Measurements from ENCODE around the gene DNAAF5. TPM values are rescaled to one million over a fixed set of nuclear protein-coding genes. Genes with fewer than 3 reads are reported as not detected.
A peak's percentile ranks its signal among the peaks of the same experiment; 100 is the strongest.

The DNAAF5 gene
- total RNA-seq, 1 experiment from 2014 or later = 37.6 TPM

DNA sequence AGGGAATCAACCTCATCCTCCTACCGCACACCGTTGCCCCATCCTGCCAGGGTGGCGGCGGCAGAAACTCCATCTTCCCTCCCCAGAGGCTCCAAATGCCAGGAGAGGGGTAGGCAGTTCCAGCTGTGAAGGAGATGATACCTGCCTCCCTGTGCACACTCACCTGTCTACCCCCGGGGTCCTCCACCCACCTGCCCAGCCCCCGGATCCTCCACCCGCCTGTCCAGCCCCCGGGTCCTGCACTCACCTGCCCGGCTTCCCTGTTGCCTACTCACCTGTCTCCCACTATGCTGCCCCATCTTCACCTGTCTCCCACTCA, 13.4 kb upstream of the DNAAF5 start:
- no peaks in the 10 kb centered on the region for H3K27me3 Mint-ChIP-seq (ENCODE audit: insufficient read depth, unreplicated experiment)
- POLR2A ChIA-PET = no interaction called here
- H3K4me1 Mint-ChIP-seq (ENCODE audit: insufficient read depth, unreplicated experiment) = peaks cover 7% of the 10 kb centered on the region
- H3K4me3 Mint-ChIP-seq (ENCODE audit: unreplicated experiment) = no peak overlapping the region
- CTCF ChIA-PET = interaction anchor here (1.0 kb wide), 1 partner anchor 74 kb away, joined by 3 read pairs; no protein-coding TSS in a partner anchor
- no TSS peak for BruUV-seq (replicated peaks)
- peak overlapping the region; percentile 59 for H3K27ac Mint-ChIP-seq (ENCODE audit: low read depth, unreplicated experiment)
- intact Hi-C loops (cut with micrococcal nuclease) = no loop called here
- no peak for TF ChIP-seq CTCF (IDR thresholded peaks at IDR 0.05; ENCODE audit: unreplicated experiment)
- H3K9me3 Mint-ChIP-seq (ENCODE audit: unreplicated experiment) = no peaks in the 10 kb centered on the region
- DNase-seq (ENCODE audit: unreplicated experiment) = no peak
- peaks cover 6% of the 10 kb centered on the region for H3K36me3 Mint-ChIP-seq (ENCODE audit: insufficient read depth, unreplicated experiment)

DNA sequence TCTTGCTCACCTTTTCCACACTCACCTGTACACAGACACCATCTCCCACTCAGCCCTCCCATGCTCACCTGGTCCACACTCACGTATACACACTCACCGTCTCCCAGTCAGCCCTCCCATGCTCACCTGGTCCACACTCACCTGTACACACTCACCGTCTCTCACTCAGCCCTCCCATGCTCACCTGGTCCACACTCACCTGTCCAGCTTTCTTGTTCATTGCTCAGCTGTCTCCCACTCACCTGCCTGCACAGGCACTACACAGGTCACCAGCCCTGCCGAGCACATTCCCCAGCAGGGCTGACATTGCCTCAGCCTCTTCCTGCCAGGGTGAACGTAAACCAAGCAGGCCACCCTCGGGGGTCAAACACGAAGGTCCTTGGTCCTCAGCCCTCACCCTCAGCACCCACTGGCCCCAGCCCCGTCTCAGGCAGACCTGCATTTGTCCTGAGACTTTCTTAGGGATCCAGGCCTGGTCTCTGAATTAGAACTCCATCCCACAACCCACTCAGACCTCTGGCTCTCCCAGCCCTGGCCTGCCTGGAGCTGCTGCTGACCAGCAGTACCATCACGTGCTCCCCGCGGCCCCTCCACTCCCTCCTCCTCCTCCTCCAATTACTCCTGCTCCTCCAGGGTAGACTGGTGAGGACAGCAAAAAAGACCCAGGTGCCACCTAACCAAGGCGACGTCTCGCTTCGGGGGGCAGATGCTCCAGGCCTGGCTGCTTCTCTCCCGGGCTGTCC, 12.8 kb upstream of the DNAAF5 start:
- TF ChIP-seq CTCF (IDR thresholded peaks at IDR 0.05; ENCODE audit: unreplicated experiment) = no peak
- no peaks in the 10 kb centered on the region for H3K9me3 Mint-ChIP-seq (ENCODE audit: unreplicated experiment)
- peaks cover 10% of the 10 kb centered on the region for H3K36me3 Mint-ChIP-seq (ENCODE audit: insufficient read depth, unreplicated experiment)
- no TSS peak for BruUV-seq (replicated peaks)
- H3K27me3 Mint-ChIP-seq (ENCODE audit: insufficient read depth, unreplicated experiment) = no peaks in the 10 kb centered on the region
- intact Hi-C loops (cut with micrococcal nuclease) = no loop called here
- H3K4me3 Mint-ChIP-seq (ENCODE audit: unreplicated experiment) = no peak overlapping the region
- no peak for DNase-seq (ENCODE audit: unreplicated experiment)
- peaks cover 7% of the 10 kb centered on the region for H3K4me1 Mint-ChIP-seq (ENCODE audit: insufficient read depth, unreplicated experiment)
- H3K27ac Mint-ChIP-seq (ENCODE audit: low read depth, unreplicated experiment) = peak overlapping the region; percentile 59
- ChIA-PET POLR2A (no interaction called here), CTCF (interaction anchor here (1.0 kb wide), 1 partner anchor 73 kb away, joined by 3 read pairs; no protein-coding TSS in a partner anchor)

DNA sequence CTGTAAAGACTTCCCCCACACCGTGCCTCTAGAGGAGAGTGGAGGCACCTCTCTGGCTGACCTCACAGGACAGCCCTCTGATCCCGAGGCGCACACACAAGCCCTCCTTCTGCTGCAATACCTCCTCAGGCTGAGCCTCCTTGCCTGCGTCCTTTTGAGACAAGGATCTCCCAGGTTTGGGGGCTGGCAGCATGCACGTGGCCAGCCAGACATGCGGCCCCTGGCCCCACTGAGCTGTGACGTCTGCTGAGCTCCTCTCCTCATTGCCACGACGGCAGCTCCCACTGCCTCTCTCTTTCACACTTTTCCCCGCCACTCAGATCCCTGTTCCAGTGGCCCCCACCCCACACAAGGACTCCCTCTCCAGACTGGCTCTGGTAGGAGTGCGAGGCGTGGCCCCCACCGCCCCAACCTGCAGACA, 12.2 kb upstream of the DNAAF5 start:
- CTCF ChIA-PET = interaction anchor here (1.1 kb wide), 1 partner anchor 18 kb away, joined by 3 read pairs; no protein-coding TSS in a partner anchor
- H3K4me3 Mint-ChIP-seq (ENCODE audit: unreplicated experiment) = no peak overlapping the region
- peaks cover 7% of the 10 kb centered on the region for H3K4me1 Mint-ChIP-seq (ENCODE audit: insufficient read depth, unreplicated experiment)

GRCh38 chr7:716222-716621, 10.3 kb upstream of the DNAAF5 start:
- Mint-ChIP-seq H3K9me3 (ENCODE audit: unreplicated experiment) (no peaks in the 10 kb centered on the region), H3K27me3 (ENCODE audit: insufficient read depth, unreplicated experiment) (no peaks in the 10 kb centered on the region), H3K27ac (ENCODE audit: low read depth, unreplicated experiment) (no peak overlapping the region), H3K4me3 (ENCODE audit: unreplicated experiment) (no peak overlapping the region), H3K4me1 (ENCODE audit: insufficient read depth, unreplicated experiment) (peaks cover 7% of the 10 kb centered on the region), H3K36me3 (ENCODE audit: insufficient read depth, unreplicated experiment) (peaks cover 12% of the 10 kb centered on the region)
- ChIA-PET CTCF (interaction anchor here (0.6 kb wide), 1 partner anchor 58 kb away, joined by 3 read pairs; no protein-coding TSS in a partner anchor), POLR2A (no interaction called here)
- intact Hi-C loops (cut with micrococcal nuclease) = no loop called here
- DNase-seq (ENCODE audit: unreplicated experiment) = no peak
- TF ChIP-seq CTCF (IDR thresholded peaks at IDR 0.05; ENCODE audit: unreplicated experiment) = no peak
- BruUV-seq (replicated peaks) = no TSS peak

More for the DNA sequence above, 12.2 kb upstream of the DNAAF5 start:
- BruUV-seq (replicated peaks) = no TSS peak
- Mint-ChIP-seq H3K27ac (ENCODE audit: low read depth, unreplicated experiment) (peak overlapping the region; percentile 46), H3K9me3 (ENCODE audit: unreplicated experiment) (no peaks in the 10 kb centered on the region), H3K27me3 (ENCODE audit: insufficient read depth, unreplicated experiment) (no peaks in the 10 kb centered on the region), H3K36me3 (ENCODE audit: insufficient read depth, unreplicated experiment) (peaks cover 12% of the 10 kb centered on the region)
- POLR2A ChIA-PET = no interaction called here
- intact Hi-C loops (cut with micrococcal nuclease) = no loop called here
- DNase-seq (ENCODE audit: unreplicated experiment) = no peak
- no peak for TF ChIP-seq CTCF (IDR thresholded peaks at IDR 0.05; ENCODE audit: unreplicated experiment)
